PC-3 (cell line): ENCODE data around the gene ZNF438. TPM values are rescaled to one million over a fixed set of nuclear protein-coding genes. Genes with fewer than 3 reads are reported as not detected.

Experiments
- ATAC-seq: fragments of 200-7000 bp; cut with Tn5 transposase; 2 replicates; pipeline ENCODE4 v1.9.1; 2020; ENCODE audit warnings: mild to moderate bottlenecking, moderate library complexity
- BruUV-seq: library from RNA; stranded (reverse); fragments of 400-500 nt; replicated peaks from 2 replicates; lab custom pipeline; 2021; lab: Mats Ljungman, UMichigan
- CTCF ChIA-PET: fragments of 300-600 bp; sonication (Branson Sonifier 250); formaldehyde crosslinking; loops from one replicate; lab custom pipeline; 2022; ENCODE audit warnings: antibody characterized with exemption; lab: Charles Lee
- POLR2A ChIA-PET: fragments of 300-600 bp; sonication (Branson Sonifier 250); formaldehyde crosslinking; loops from one replicate; lab custom pipeline; 2022; ENCODE audit warnings: antibody characterized with exemption; ENCODE audit not compliant: unreplicated experiment; lab: Charles Lee
- DNase-seq: peaks from one replicate; pipeline ENCODE4 v3.0.0-alpha.2; 2015
- H2AFZ ChIP-seq: fragments of 300-600 bp; sonication (generic); 2 replicates; pipeline ENCODE4 v1.6.0; 2016; ENCODE audit warnings: antibody characterized with exemption, low read length
- H3F3A ChIP-seq: fragments of 300-600 bp; sonication (generic); one replicate; pipeline ENCODE4 v1.6.0; 2017; ENCODE audit warnings: antibody characterized with exemption, low read length, control low read depth, mild to moderate bottlenecking; ENCODE audit not compliant: unreplicated experiment
- H3K27ac ChIP-seq: fragments of 300-600 bp; sonication (generic); 2 replicates; pipeline ENCODE4 v1.5.1; 2016; ENCODE audit warnings: mild to moderate bottlenecking, low read length
- H3K27me3 ChIP-seq: fragments of 300-600 bp; sonication (generic); 2 replicates; pipeline ENCODE4 v1.6.1; 2016; ENCODE audit warnings: low read length, mixed read lengths
- H3K36me3 ChIP-seq: fragments of 300-600 bp; sonication (generic); 2 replicates; pipeline ENCODE4 v1.6.1; 2016; ENCODE audit warnings: low read depth, mixed run types, low read length, mixed read lengths
- H3K4me1 ChIP-seq: fragments of 300-600 bp; sonication (generic); 2 replicates; pipeline ENCODE4 v1.5.1; 2016; ENCODE audit warnings: low read length; ENCODE audit not compliant: insufficient read depth
- H3K4me2 ChIP-seq: fragments of 300-600 bp; sonication (generic); 2 replicates; pipeline ENCODE4 v1.6.0; 2016; ENCODE audit warnings: low read length
- H3K4me3 ChIP-seq: fragments of 300-600 bp; sonication (generic); 2 replicates; pipeline ENCODE4 v1.5.1; 2016; ENCODE audit warnings: mild to moderate bottlenecking, low read length, mixed read lengths
- H3K79me2 ChIP-seq: fragments of 300-600 bp; sonication (generic); 2 replicates; pipeline ENCODE4 v1.6.1; 2017; ENCODE audit warnings: low read length, mixed read lengths
- H3K9ac ChIP-seq: fragments of 300-600 bp; sonication (generic); 2 replicates; pipeline ENCODE4 v1.6.0; 2016; ENCODE audit warnings: mild to moderate bottlenecking, low read length
- H3K9me2 ChIP-seq: fragments of 300-600 bp; sonication (generic); replicated peaks from 2 replicates; pipeline ENCODE4 v1.6.1; 2016; ENCODE audit warnings: mixed run types, low read length, mixed read lengths
- H3K9me3 ChIP-seq: fragments of 300-600 bp; sonication (generic); 2 replicates; pipeline ENCODE4 v1.6.1; 2016; ENCODE audit warnings: low read length, mixed read lengths
- H4K20me1 ChIP-seq: fragments of 300-600 bp; sonication (generic); 2 replicates; pipeline ENCODE4 v1.6.1; 2016; ENCODE audit warnings: low read length, mixed read lengths
- CTCF ChIP-seq: fragments of 300-600 bp; sonication (generic); conservative IDR thresholded peaks from 2 replicates; pipeline ENCODE4 v1.5.1; 2017; ENCODE audit warnings: antibody characterized with exemption, low read depth, mild to moderate bottlenecking, low read length
- EZH2 ChIP-seq: fragments of 300-600 bp; sonication (generic); IDR thresholded peaks from one replicate; pipeline ENCODE4 v1.6.1; 2017; ENCODE audit warnings: antibody characterized with exemption, mild to moderate bottlenecking, low read length; ENCODE audit not compliant: unreplicated experiment
- EZH2phosphoT487 ChIP-seq: fragments of 300-600 bp; sonication (generic); IDR thresholded peaks from 2 replicates; pipeline ENCODE4 v1.6.1; 2018; ENCODE audit warnings: mild to moderate bottlenecking, antibody characterized with exemption, low read length, borderline replicate concordance
- intact Hi-C: fragments of 100-400 bp; cut with micrococcal nuclease; formaldehyde crosslinking; loops from 2 replicates; pipeline ENCODE4 v1.9.0; 2023
- total RNA-seq: library from RNA; depleted of rRNA; stranded (reverse); fragments of >200 nt; gene quantifications from 2 replicates; pipeline ENCODE4 v1.2.3, GENCODE V29; 2014

ZNF438 gene
- total RNA-seq, 1 experiment from 2014 or later, result 0.98 TPM

- no peaks in the 10 kb centered on the region for H3K4me1 ChIP-seq
- H3K4me3 ChIP-seq, result no peak overlapping the region
- H3K27ac ChIP-seq, result no peak overlapping the region
- no peaks in the 10 kb centered on the region for H4K20me1 ChIP-seq
- no peak overlapping the region for H2AFZ ChIP-seq
- no peaks in the 10 kb centered on the region for H3K27me3 ChIP-seq
- no peak overlapping the region for H3K4me2 ChIP-seq
- ChIA-PET CTCF (no interaction called here), POLR2A (no interaction called here)
- DNase-seq, result no peak
- H3K36me3 ChIP-seq, result no peaks in the 10 kb centered on the region
- no TSS peak for BruUV-seq
- no peaks in the 10 kb centered on the region for H3K9me2 ChIP-seq
- ATAC-seq, result no peak
- H3K79me2 ChIP-seq, result no peaks in the 10 kb centered on the region
- TF ChIP-seq EZH2phosphoT487 (no peak), CTCF (no peak), EZH2 (no peak)
- no peaks in the 10 kb centered on the region for H3F3A ChIP-seq
- H3K9ac ChIP-seq, result no peak overlapping the region
- intact Hi-C loops, result no loop called here
- no peaks in the 10 kb centered on the region for H3K9me3 ChIP-seq
Observed at GRCh38 chr10:30858499-30858898, 173.2 kb downstream of the ZNF438 start.

- TF ChIP-seq CTCF, result no peak
- no peak for TF ChIP-seq EZH2phosphoT487
- TF ChIP-seq EZH2, result no peak
- Histone ChIP-seq H4K20me1 (no peaks in the 10 kb centered on the region), H3K27ac (no peak overlapping the region), H3K36me3 (no peaks in the 10 kb centered on the region), H3K4me3 (no peak overlapping the region), H2AFZ (no peak overlapping the region), H3K4me2 (no peak overlapping the region), H3K4me1 (no peaks in the 10 kb centered on the region), H3K9me2 (no peaks in the 10 kb centered on the region), H3K27me3 (no peaks in the 10 kb centered on the region), H3F3A (no peaks in the 10 kb centered on the region), H3K79me2 (no peaks in the 10 kb centered on the region), H3K9ac (no peak overlapping the region), H3K9me3 (no peaks in the 10 kb centered on the region)
- intact Hi-C loops, result no loop called here
- DNase-seq, result no peak
- ATAC-seq, result no peak
- BruUV-seq, result no TSS peak
- ChIA-PET CTCF (no interaction called here), POLR2A (no interaction called here)
Observed at GRCh38 chr10:30857803-30858202, 173.9 kb downstream of the ZNF438 start.

GRCh38 chr10:30855131-30855530 lies 176.5 kb downstream of the ZNF438 start:
- no peaks in the 10 kb centered on the region for H4K20me1 ChIP-seq
- H3F3A ChIP-seq, result no peaks in the 10 kb centered on the region
- CTCF ChIA-PET, result no interaction called here
- no peak overlapping the region for H3K9ac ChIP-seq
- H3K4me2 ChIP-seq, result no peak overlapping the region
- H3K4me3 ChIP-seq, result no peak overlapping the region
- no peak overlapping the region for H3K27ac ChIP-seq
- intact Hi-C loops, result no loop called here
- no peak for ATAC-seq
- no peak for DNase-seq
- H3K27me3 ChIP-seq, result no peaks in the 10 kb centered on the region
- no peaks in the 10 kb centered on the region for H3K9me3 ChIP-seq
- POLR2A ChIA-PET, result no interaction called here
- no peak overlapping the region for H2AFZ ChIP-seq
- no peaks in the 10 kb centered on the region for H3K4me1 ChIP-seq
- BruUV-seq, result no TSS peak
- H3K9me2 ChIP-seq, result no peaks in the 10 kb centered on the region
- H3K36me3 ChIP-seq, result no peaks in the 10 kb centered on the region
- no peak for TF ChIP-seq CTCF
- no peak for TF ChIP-seq EZH2phosphoT487
- TF ChIP-seq EZH2, result no peak
- no peaks in the 10 kb centered on the region for H3K79me2 ChIP-seq
